Measurements from ENCODE around the gene FOCAD.

FOCAD gene

GRCh38 chr9:20880271-20880670 is 196.2 kb downstream of the FOCAD start:
- Mint-ChIP-seq H3K27me3 (ENCODE audit: low read depth, poor library complexity) (no peaks in the 10 kb centered on the region), H3K36me3 (ENCODE audit: low read depth) (peaks cover 16% of the 10 kb centered on the region), H3K27ac (no peak overlapping the region), H3K4me3 (no peak overlapping the region), H3K9me3 (no peaks in the 10 kb centered on the region), H3K4me1 (no peaks in the 10 kb centered on the region)
- no peak for DNase-seq
- no peak for TF ChIP-seq CTCF (IDR thresholded peaks at IDR 0.05)

GRCh38 chr9:20880675-20881074 is 196.6 kb downstream of the FOCAD start:
- no peaks in the 10 kb centered on the region for H3K27me3 Mint-ChIP-seq (ENCODE audit: low read depth, poor library complexity)
- H3K4me1 Mint-ChIP-seq, result no peaks in the 10 kb centered on the region
- no peak for DNase-seq
- TF ChIP-seq CTCF (IDR thresholded peaks at IDR 0.05), result no peak
- H3K36me3 Mint-ChIP-seq (ENCODE audit: low read depth), result peaks cover 19% of the 10 kb centered on the region
- H3K9me3 Mint-ChIP-seq, result no peaks in the 10 kb centered on the region
- H3K4me3 Mint-ChIP-seq, result no peak overlapping the region
- H3K27ac Mint-ChIP-seq, result no peak overlapping the region

- peak; percentile 53 for TF ChIP-seq CTCF (IDR thresholded peaks at IDR 0.05)
- peaks cover 50% of the 10 kb centered on the region for H3K36me3 Mint-ChIP-seq (ENCODE audit: low read depth)
- H3K27ac Mint-ChIP-seq, result no peak overlapping the region
- DNase-seq, result peak; percentile 33
- peaks cover 15% of the 10 kb centered on the region for H3K9me3 Mint-ChIP-seq
- peaks cover 4% of the 10 kb centered on the region for H3K27me3 Mint-ChIP-seq (ENCODE audit: low read depth, poor library complexity)
- H3K4me3 Mint-ChIP-seq, result no peak overlapping the region
- H3K4me1 Mint-ChIP-seq, result no peaks in the 10 kb centered on the region
Measured at GRCh38 chr9:20884985-20885593, 201.0 kb downstream of the FOCAD start.

- H3K36me3 Mint-ChIP-seq (ENCODE audit: low read depth), result no peaks in the 10 kb centered on the region
- no peak for TF ChIP-seq CTCF (IDR thresholded peaks at IDR 0.05)
- H3K27me3 Mint-ChIP-seq (ENCODE audit: low read depth, poor library complexity), result no peaks in the 10 kb centered on the region
- peaks cover 5% of the 10 kb centered on the region for H3K4me1 Mint-ChIP-seq
- no peak for DNase-seq
- no peak overlapping the region for H3K4me3 Mint-ChIP-seq
- H3K9me3 Mint-ChIP-seq, result no peaks in the 10 kb centered on the region
- H3K27ac Mint-ChIP-seq, result no peak overlapping the region
Measured at GRCh38 chr9:20898885-20899554, 215.0 kb downstream of the FOCAD start.

GRCh38 chr9:20903212-20903611 is 219.2 kb downstream of the FOCAD start:
- Mint-ChIP-seq H3K27ac (no peak overlapping the region), H3K36me3 (ENCODE audit: low read depth) (peaks cover 6% of the 10 kb centered on the region), H3K4me1 (peaks cover 10% of the 10 kb centered on the region), H3K9me3 (no peaks in the 10 kb centered on the region), H3K27me3 (ENCODE audit: low read depth, poor library complexity) (no peaks in the 10 kb centered on the region), H3K4me3 (no peak overlapping the region)
- no peak for TF ChIP-seq CTCF (IDR thresholded peaks at IDR 0.05)
- DNase-seq, result no peak

- no peaks in the 10 kb centered on the region for H3K9me3 Mint-ChIP-seq
Measured at GRCh38 chr9:20904995-20905394, 220.9 kb downstream of the FOCAD start.

More at GRCh38 chr9:20904995-20905394, 220.9 kb downstream of the FOCAD start:
- no peak overlapping the region for H3K27ac Mint-ChIP-seq
- no peaks in the 10 kb centered on the region for H3K27me3 Mint-ChIP-seq (ENCODE audit: low read depth, poor library complexity)
- peaks cover 5% of the 10 kb centered on the region for H3K4me1 Mint-ChIP-seq
- H3K36me3 Mint-ChIP-seq (ENCODE audit: low read depth), result peaks cover 6% of the 10 kb centered on the region
- DNase-seq, result no peak
- H3K4me3 Mint-ChIP-seq, result no peak overlapping the region
- TF ChIP-seq CTCF (IDR thresholded peaks at IDR 0.05), result no peak

All from nephron progenitor cell (in vitro differentiated cells).